Renal cortical epithelial cell (primary cell): ENCODE results near the gene EIF4G1. TPM values are rescaled to one million over a fixed set of nuclear protein-coding genes. Genes with fewer than 3 reads are reported as not detected.

Source experiments
- total RNA-seq: library from RNA; depleted of rRNA; stranded (reverse); fragments of >200 nt; gene quantifications from 2 replicates; pipeline ENCODE4 v1.2.3, GENCODE V29; 2014

The EIF4G1 gene
- total RNA-seq, 1 donor from 2014 or later, result 527 TPM

Other genes with a start within 250 kb of the EIF4G1 start
- gene HTR3E, start 217.5 kb upstream of the EIF4G1 start, total RNA-seq, result not detected in 2 replicates
- gene EIF2B5, start 179.2 kb upstream of the EIF4G1 start, total RNA-seq, result 36.1 and 43.8 TPM in 2 replicates
- gene DVL3, start 159.2 kb upstream of the EIF4G1 start, total RNA-seq, result 16.8 and 63.6 TPM in 2 replicates
- gene AP2M1, start 139.8 kb upstream of the EIF4G1 start, total RNA-seq, result 299 and 523 TPM in 2 replicates
- gene ABCF3, start 128.4 kb upstream of the EIF4G1 start, total RNA-seq, result 17.9 and 53.3 TPM in 2 replicates
- gene VWA5B2, start 85.0 kb upstream of the EIF4G1 start, total RNA-seq, result 0.10 TPM in 1 of 2 replicates, not detected in the other
- 18.9 and 43.2 TPM in 2 replicates for gene ALG3, start 65.6 kb upstream of the EIF4G1 start, total RNA-seq
- gene EEF1AKMT4, start 64.9 kb upstream of the EIF4G1 start, total RNA-seq, result 4.3 and 4.7 TPM in 2 replicates
- 0.10 TPM in 1 of 2 replicates, not detected in the other for gene CAMK2N2, start 53.1 kb upstream of the EIF4G1 start, total RNA-seq
- gene ECE2, start 38.6 kb upstream of the EIF4G1 start, total RNA-seq, result not detected in 2 replicates
- gene PSMD2, start 15.4 kb upstream of the EIF4G1 start, total RNA-seq, result 423 and 840 TPM in 2 replicates
- gene FAM131A, start 23.0 kb downstream of the EIF4G1 start, total RNA-seq, result 16.8 and 24.2 TPM in 2 replicates
- 1.7 and 3.5 TPM in 2 replicates for gene CLCN2, start 47.0 kb downstream of the EIF4G1 start, total RNA-seq
- gene POLR2H, start 47.1 kb downstream of the EIF4G1 start, total RNA-seq, result 97.3 and 161 TPM in 2 replicates
- 0.35 and 0.69 TPM in 2 replicates for gene THPO, start 63.6 kb downstream of the EIF4G1 start, total RNA-seq
- gene CHRD, start 65.4 kb downstream of the EIF4G1 start, total RNA-seq, result 3.0 and 23.9 TPM in 2 replicates
- gene EPHB3, start 247.2 kb downstream of the EIF4G1 start, total RNA-seq, result 0.15 and 0.17 TPM in 2 replicates